ENCODE results near the gene FAM131A.

The FAM131A gene

GRCh38 chr3:184343200-184343876 is 5.9 kb downstream of the FAM131A start:
- no peak for DNase-seq

DNA sequence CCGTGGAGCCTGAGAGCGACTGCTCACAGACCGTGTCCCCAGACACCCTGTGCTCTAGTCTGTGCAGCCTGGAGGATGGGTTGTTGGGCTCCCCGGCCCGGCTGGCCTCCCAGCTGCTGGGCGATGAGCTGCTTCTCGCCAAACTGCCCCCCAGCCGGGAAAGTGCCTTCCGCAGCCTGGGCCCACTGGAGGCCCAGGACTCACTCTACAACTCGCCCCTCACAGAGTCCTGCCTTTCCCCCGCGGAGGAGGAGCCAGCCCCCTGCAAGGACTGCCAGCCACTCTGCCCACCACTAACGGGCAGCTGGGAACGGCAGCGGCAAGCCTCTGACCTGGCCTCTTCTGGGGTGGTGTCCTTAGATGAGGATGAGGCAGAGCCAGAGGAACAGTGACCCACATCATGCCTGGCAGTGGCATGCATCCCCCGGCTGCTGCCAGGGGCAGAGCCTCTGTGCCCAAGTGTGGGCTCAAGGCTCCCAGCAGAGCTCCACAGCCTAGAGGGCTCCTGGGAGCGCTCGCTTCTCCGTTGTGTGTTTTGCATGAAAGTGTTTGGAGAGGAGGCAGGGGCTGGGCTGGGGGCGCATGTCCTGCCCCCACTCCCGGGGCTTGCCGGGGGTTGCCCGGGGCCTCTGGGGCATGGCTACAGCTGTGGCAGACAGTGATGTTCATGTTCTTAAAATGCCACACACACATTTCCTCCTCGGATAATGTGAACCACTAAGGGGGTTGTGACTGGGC is 7.3 kb downstream of the FAM131A start:
- DNase-seq = no peak

DNA sequence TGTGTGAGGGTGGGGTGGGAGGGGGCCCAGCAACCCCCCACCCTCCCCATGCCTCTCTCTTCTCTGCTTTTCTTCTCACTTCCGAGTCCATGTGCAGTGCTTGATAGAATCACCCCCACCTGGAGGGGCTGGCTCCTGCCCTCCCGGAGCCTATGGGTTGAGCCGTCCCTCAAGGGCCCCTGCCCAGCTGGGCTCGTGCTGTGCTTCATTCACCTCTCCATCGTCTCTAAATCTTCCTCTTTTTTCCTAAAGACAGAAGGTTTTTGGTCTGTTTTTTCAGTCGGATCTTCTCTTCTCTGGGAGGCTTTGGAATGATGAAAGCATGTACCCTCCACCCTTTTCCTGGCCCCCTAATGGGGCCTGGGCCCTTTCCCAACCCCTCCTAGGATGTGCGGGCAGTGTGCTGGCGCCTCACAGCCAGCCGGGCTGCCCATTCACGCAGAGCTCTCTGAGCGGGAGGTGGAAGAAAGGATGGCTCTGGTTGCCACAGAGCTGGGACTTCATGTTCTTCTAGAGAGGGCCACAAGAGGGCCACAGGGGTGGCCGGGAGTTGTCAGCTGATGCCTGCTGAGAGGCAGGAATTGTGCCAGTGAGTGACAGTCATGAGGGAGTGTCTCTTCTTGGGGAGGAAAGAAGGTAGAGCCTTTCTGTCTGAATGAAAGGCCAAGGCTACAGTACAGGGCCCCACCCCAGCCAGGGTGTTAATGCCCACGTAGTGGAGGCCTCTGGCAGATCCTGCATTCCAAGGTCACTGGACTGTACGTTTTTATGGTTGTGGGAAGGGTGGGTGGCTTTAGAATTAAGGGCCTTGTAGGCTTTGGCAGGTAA is 8.1 kb downstream of the FAM131A start:
- DNase-seq = peak; percentile 55 to 88

DNA sequence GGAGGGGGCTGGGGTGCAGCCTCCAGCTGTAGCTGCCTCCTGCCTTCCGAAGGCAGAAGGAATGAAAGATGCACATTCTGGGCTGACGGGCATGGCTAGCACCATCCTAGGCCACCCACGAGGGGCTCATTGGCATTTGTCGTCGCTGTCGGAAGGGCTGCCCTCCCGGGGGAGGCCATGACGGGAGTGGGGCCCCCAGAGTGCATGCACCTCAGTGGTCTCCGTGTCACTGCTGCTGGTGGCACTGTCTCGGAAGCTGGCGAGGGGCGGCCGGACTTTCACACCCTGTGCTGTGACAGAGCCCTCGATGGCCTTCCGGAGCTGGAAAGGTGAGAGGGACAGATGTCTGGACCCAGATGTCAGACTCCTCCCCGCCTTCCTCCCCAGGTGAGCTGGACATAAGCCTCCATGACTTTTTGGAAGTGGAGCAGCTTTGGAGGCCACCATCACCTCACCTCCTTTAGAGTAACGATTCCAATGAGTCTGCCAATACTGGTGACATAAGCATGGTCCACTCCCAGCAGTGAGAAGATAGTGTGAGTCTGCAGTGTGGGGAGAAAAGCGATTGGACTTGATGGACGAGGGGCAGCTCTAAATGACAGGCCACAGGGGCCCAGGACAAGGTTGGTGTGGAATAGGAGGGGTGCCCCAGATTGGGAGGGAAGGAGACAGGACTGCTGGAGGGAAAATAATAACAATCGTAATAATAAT is 9.2 kb downstream of the FAM131A start:
- no peak for DNase-seq

- no peak for DNase-seq
Observed at GRCh38 chr3:184347321-184348056, 10.1 kb downstream of the FAM131A start.

GRCh38 chr3:184348057-184348382 is 10.6 kb downstream of the FAM131A start:
- no peak for DNase-seq

- DNase-seq = no peak
Observed at GRCh38 chr3:184349563-184350470, 12.4 kb downstream of the FAM131A start.

DNA sequence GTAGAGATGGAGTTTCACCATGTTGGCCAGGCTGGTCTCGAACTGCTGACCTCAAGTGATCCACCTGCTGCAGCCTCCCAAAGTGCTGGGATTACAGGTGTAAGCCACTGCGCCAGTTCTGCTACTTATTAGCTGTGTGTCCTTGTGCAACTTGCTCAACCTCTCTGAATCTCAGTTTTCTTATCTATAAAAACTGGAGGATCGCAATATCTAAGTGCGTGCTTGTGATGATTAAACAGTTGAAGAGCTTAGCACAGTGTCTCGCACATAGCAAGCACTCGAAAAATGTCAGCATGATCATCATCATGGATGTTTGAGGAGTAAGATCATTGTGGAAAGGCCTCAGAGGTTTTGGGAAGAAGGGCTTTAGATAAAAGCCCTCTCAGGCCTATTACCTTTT is 13.2 kb downstream of the FAM131A start:
- DNase-seq = no peak

GRCh38 chr3:184351511-184352148 is 14.2 kb downstream of the FAM131A start:
- DNase-seq = no peak

GRCh38 chr3:184352149-184352785 is 14.9 kb downstream of the FAM131A start:
- DNase-seq = no peak

DNA sequence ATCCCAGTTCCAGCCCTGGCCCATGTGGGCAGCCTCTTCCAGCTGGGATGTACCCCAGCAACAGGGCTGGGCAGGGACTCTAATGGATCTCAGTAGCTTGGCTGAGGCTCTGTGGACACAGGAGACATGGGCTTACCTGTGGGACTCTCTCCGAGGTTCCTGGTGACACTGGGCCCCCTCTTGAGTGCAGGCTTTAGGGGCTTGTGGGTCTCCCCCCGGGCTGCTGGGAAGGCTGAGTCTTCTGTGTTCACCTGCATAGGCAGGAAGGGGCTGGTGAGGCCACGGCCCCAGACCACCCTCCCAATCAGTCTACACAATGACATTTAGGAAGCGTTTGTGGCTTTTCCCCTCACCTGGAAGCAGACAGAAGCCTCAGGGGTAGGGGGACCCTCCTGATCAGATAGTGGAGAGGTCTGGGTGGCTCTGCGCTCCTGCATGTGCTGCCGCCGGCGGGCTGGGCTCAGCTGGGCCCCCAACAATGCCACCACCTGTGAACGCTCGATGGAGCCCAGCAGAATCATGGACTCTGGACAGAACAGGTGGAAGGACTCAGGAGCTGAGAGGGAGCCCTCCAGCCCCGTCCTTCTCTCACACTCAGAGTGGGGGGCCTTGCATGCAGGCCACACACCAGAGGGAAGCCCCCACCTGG is 15.6 kb downstream of the FAM131A start:
- DNase-seq = no peak

DNA sequence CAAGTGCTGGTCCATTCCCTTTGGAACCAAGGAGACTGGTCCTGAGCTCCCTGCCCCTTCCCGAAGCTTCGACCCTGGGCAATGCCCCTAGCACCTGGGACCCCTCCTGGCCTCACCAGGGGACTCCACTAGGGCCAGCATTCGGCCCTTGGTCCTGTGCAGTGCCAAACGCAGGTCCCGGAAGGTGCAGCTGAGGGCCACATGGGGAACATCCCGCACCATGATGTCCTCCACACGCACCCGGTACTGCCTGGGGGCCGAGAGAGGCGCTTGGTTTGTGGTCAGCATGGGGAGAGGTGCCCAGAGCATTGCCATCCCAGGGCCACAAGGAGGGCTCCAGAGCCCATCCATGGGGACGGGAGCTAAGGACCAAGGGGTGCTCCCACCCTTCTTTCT is 16.1 kb downstream of the FAM131A start:
- no peak for DNase-seq

DNA sequence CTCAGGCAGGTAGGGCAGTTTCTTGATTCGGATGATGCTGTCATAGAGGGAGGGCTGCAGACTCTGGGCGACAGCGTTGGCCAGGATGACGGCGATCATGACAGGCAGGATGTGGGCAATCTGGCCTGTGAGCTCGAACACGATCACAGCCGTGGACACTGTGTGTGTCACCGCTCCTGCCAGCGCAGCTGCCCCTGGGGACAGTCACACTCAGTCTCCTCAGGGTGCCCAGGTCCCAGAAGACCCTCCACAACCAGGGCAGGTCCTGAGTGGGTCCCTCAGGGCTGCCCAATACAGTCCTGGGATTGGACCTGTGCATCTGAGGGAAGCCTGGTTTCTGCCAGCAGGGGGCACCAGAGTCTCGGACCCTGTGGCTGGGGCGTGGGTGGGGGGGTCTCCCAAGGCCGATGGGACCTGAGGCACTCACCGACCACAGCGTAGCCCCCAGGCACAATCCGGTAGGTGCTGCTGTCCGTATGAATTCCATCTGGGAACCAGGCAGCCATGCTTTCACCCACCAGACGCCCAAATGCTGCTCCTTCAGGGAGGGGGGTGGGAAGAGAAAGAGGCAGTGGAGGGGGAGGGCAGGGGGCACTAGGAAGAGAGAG is 16.8 kb downstream of the FAM131A start:
- DNase-seq = no peak

DNA sequence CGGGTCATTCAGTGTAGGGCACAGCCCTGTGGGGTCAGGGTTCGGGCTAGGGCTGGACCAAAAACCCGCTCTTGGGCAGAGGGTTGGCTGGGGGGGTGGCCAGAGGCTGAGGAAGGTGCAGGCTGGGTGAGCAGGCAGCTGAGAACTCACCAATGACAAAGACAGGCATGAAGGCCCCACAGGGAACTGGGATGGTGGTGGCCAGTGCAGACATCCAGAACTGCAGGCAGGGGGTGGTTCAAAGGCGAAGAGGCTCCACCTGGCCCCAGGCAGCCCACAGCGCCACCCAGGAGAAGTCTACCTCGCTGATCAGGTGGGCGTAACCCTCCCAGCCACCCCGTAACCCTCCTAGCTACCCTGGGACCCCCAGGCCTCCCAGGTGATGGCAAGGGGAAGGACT is 17.4 kb downstream of the FAM131A start:
- no peak for DNase-seq

DNA sequence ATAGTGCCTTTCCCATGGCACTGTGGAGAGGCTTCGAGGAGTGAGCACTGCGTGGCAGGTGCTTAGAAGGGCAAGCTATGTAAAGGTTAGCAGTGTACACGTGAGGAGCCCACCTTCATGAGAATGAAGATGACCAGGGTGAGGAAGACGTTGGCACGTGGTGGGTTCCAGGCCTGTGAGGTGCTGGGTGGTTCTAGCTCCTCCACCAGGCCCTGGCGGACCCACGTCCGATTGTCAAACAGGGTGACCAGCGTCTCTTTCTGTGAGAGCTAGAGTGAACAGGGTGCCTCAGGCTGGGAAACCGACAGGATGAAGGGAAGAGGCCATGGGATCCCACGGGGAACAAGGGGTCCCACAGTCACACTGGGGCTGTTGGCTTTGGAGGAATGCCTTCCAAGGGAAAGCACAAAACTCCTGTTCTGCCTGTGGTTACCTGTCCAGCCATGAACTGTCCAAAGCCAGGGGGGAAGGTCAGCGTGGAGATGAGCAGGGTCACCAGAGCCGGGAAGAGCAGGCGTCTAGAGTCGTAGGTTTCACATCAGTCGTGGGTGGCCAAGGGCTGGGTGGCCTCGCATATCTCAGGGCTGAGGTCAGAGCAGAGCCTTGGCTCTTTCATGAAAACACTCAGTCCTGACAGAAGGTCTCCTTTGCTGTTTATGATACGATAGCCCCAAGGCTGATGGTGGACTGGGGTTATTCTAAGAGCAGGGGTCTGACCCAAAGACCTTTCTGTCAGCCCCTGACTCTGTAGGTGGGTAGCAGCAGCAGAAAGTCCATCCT is 18.1 kb downstream of the FAM131A start:
- no peak for DNase-seq

GRCh38 chr3:184357248-184358123 is 20.1 kb downstream of the FAM131A start:
- DNase-seq = no peak

GRCh38 chr3:184358124-184358767 is 20.8 kb downstream of the FAM131A start:
- no peak for DNase-seq

Measured in cerebellar nuclear complex (tissue), 1 donor.